ENCODE measurements around the gene MN1.

The MN1 gene

GRCh38 chr22:27782088-27782487, 19.5 kb downstream of the MN1 start:
- DNase-seq = no peak

GRCh38 chr22:27780161-27780575, 21.4 kb downstream of the MN1 start:
- DNase-seq = no peak

GRCh38 chr22:27779643-27780042, 21.9 kb downstream of the MN1 start:
- DNase-seq = no peak

GRCh38 chr22:27778294-27779090, 23.1 kb downstream of the MN1 start:
- DNase-seq = no peak

GRCh38 chr22:27777128-27777527, 24.4 kb downstream of the MN1 start:
- DNase-seq = no peak

DNA sequence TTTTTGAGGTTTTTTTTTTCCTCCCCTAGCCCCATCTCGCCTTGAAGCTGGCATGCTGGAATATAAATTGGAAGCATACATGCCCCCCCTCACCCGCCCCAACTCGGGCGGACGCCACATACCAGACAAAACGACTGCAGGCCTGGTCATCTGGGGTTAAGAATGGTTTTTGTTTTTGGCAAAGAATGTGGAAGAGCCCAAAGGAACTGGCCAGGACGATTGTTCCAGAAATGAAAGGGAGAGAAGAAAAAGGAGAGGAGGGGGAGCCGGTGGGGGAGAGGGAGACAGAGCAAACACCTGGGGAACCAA, 25.0 kb downstream of the MN1 start:
- no peak for DNase-seq

GRCh38 chr22:27775758-27776649, 25.6 kb downstream of the MN1 start:
- no peak for DNase-seq

DNA sequence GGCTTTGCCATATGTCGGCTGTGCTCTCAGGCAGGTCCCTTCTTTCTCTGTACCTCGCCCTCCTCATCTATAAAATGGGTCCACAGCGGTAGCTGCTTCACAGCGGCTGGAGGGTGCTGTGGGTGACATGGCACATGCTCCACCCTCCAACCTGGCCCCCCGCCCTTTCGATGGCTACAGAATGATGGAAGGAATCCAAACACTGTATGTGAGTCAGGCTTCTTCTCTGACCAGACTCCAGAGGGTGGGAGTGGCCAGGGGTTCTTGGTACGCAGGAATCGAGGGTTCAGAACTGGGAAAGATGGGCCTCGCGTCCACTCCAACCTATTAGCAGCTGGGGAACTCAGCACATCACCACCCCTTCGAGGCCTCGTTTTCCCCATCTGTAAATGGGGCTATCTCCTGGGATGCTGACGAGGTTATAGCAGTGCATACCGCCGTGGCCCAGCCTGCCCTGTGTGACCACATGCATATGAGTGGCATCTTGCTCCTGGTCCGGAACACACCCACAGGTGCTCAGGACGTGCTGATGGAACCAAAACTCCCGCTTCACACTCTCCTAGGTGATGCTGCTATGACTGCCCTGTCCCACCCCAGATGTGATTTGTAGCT, 26.4 kb downstream of the MN1 start:
- no peak for DNase-seq

DNA sequence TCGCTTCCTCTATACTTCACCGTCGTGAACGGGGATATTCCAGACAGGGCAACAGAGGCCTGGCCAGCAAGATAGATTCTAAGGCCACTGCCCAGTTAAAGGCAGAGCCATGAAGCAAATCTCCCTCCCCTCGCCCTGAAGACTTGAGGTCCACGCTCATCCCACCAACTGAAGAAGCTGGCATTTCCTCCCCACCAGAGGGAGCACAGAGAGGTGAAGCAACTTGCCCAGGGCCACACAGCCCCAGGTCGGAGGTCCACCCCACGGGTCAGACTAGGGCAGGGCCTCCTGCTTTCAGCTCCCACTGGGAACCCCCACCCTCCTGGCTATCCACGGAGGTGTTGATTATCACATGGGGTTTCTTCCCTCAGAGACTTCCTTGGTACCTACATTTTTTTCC, 27.4 kb downstream of the MN1 start:
- no peak for DNase-seq

GRCh38 chr22:27772984-27773498, 28.5 kb downstream of the MN1 start:
- no peak for DNase-seq

- no peak for DNase-seq
These were observed 29.2 kb downstream of the MN1 start for GRCh38 chr22:27772081-27772983.

- DNase-seq = no peak
These were observed 29.9 kb downstream of the MN1 start for GRCh38 chr22:27771637-27772036.

DNA sequence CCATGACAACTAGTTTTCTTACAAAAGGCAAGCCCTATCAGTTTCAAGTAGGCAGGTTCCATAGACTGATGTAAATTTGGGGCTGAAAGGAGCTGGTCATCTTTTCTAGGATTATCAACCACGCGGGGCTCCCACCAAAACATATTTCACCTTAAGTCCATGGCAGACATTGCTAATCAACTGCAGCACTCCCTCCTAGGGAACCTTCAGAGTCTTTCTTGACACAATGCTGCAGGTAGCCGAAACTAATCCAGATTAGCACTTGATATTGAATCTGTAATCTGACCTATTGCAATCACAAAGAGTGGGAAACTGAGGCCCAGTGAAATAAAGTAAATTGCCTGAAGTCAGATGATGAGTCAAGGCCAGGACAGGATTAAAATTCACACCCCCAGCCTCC, 32.5 kb downstream of the MN1 start:
- DNase-seq = no peak

DNA sequence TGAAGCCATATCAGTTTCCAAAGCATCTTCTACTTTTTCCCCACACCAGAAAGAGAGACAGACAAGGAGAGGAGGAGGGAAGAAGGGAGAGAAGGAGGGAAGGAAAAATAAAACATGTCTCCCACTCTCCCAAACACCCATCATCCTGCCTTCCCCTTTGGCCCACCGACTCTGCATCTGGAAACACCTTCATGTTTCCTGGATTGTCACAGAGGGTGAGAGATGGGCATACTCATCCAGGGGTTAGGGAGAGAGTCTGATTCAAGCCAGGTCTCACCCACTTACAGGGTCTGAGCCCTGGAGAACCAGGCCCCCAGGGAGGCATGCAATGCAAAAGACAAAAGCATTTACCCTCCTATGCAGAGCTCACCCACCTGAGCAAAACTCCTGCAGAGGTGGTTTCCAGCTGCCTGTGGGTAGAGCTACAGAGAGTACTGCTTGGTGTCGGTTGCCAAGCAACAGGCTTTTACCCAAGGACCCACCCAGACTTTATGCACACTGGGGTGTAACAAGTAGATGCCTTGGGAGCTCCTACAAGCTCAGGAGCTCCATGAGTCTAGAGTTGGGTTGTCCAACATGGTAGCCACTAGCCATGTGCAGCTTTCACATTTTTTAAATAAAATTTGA, 33.4 kb downstream of the MN1 start:
- no peak for DNase-seq

- DNase-seq = no peak
These were observed 34.9 kb downstream of the MN1 start for GRCh38 chr22:27766679-27767078.

- DNase-seq = no peak
These were observed 35.8 kb downstream of the MN1 start for GRCh38 chr22:27765706-27766291.

DNA sequence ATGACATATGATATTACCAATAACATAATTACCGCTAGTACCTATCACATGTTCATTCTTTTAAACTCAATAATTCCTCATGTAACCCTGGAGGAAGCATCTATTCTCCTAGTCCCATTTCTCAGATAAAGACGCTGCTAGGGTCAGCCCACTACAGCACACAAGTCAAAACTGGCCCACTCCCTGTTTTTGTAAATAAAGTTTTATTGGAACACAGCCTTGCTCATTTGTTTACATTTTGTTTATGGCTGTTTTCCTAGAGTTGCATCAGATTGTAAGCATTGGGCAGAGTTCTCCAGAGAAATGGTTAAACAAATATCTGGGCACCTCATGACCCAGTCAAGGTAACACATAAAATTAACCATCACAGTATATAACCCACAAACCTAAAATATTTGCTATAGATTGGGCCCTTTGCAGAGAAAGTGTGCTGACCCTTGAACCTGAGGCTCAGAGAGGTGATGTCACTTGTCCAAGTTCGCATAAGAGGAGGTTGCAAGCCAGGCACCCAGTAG, 36.8 kb downstream of the MN1 start:
- no peak for DNase-seq

DNA sequence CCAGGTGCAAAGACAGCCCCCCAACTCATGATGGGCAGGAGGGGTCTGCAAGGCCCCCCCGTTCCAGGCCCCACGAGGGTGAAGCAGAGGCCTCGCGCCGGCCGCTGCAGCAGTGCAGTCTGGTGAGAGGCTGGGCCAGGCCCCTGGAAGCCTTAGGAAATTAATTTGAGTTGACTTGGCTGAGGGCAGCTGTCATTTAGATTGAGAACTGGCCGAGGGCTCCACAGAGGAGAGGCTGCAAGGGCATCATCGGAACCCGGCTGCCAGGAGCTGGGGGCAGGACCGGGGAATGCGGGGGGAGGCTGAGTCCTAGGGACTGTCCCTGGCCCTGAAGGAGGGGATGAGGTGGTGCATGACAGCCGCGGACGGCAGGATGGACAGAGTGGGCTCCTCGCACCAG, 39.9 kb downstream of the MN1 start:
- DNase-seq = no peak

DNA sequence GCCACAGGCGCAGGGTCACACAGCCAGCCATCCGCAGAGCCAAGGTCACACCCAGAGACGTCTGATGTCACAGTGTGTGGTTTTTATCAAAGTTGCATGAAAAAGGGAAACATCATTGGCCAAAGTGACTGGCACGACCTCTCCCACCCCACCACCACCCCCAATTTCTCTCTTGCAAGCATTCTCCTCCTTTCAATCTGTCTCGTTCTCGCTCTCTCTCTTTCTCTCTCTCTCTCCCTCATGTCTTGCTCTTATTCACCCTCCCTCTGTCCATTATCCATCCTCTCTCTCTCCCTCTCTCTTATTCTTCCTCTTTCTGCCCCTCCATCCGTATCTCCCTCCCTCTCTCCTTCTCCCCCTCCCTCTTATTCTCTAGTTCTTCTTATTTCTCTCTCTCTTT, 40.6 kb downstream of the MN1 start:
- DNase-seq = no peak

GRCh38 chr22:27760474-27760873, 41.1 kb downstream of the MN1 start:
- DNase-seq = no peak

DNA sequence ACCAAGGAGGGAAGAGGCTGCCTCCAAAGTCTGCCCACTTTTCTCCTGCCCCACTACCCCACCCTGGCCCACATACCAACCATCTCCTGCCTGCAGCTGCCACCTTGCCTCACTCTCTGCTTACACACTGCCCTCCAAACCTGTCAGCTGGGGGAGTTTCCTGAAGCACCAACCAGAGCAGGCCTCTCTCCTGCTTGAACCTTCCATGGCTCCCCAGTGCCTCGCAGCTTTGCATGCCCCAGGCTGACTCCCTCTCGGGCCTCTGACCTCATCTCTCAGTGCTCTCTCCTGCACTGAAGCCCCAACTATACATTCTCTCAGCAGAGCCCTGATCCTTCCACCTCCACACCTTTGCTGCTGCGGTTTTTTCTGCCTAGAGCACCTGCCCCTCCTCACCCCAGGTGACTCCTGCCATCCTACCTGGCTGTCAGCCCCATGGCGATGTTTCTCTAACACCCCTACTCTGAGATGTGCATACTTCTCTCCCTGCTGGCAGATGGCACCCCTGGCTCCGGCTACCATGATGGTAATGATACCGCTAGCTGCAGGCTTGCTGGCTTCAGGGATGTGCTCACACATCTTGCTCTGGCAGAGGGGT, 43.5 kb downstream of the MN1 start:
- DNase-seq = no peak

Data from activated naive CD4-positive, alpha-beta T cell (primary cell).